Cerebellar nuclear complex (tissue), 1 donor: ENCODE data around the gene CYP4A22.
"Not testable (repeated sequence)": the region's sequence is repeated elsewhere in the genome, so short reads cannot be mapped to it uniquely, and the experiment has no call there.

Experiments used
- DNase-seq, 2 experiments: peaks; one replicate each; lab custom pipeline; 2025; lab: John Stamatoyannopoulos, UW

CYP4A22 gene, protein sequence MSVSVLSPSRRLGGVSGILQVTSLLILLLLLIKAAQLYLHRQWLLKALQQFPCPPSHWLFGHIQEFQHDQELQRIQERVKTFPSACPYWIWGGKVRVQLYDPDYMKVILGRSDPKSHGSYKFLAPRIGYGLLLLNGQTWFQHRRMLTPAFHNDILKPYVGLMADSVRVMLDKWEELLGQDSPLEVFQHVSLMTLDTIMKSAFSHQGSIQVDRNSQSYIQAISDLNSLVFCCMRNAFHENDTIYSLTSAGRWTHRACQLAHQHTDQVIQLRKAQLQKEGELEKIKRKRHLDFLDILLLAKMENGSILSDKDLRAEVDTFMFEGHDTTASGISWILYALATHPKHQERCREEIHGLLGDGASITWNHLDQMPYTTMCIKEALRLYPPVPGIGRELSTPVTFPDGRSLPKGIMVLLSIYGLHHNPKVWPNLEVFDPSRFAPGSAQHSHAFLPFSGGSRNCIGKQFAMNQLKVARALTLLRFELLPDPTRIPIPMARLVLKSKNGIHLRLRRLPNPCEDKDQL

GRCh38 chr1:47137198-47137597, at the start of gene CYP4A22:
Gene CYP4A22, plus strand, starts transcription at chr1:47137441. Its CDS starts 45 bp downstream, at chr1:47137486.
- DNase-seq, result no peak

DNA sequence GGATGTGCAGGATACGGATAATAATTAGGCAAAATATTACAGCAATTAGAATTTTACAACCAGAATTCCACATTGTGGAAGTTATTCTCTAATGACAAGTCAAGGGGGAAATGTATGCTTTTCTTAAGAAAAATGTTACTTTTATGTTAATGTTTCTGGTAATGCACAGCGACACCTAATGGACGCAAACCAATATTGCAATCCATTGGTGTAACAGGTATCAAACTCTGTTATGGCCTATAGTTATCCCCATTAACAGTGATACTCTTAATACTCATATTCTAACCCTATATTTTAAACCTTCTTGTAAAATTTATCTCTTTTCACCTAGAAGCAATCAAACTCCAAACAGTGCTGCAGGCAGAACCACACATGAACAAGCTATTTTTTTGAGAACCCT, 47.9 kb upstream of the CYP4A22 start:
- DNase-seq, result not testable (repeated sequence)

GRCh38 chr1:47091476-47091875, 45.8 kb upstream of the CYP4A22 start:
- DNase-seq, result not testable (repeated sequence)

GRCh38 chr1:47104816-47105215, 32.4 kb upstream of the CYP4A22 start:
- DNase-seq, result no peak

DNA sequence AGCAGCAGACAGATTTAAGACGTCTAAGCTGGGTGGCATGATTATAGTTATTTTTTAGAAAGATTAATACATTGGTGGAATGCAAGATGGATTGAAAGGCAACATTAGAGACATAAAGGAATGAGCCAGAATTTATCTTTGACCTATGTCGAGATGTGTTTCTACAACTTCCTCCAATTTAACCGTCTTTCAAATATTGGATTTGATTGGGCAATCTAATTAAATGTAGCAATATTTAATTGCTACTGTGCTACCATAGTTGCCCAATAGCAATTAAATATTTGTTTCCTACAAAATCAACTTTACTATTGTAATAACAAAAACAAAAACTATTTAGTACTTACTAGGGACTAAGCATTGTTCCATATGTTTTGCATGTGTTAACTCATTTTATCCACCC, 30.4 kb upstream of the CYP4A22 start:
- no peak for DNase-seq

DNA sequence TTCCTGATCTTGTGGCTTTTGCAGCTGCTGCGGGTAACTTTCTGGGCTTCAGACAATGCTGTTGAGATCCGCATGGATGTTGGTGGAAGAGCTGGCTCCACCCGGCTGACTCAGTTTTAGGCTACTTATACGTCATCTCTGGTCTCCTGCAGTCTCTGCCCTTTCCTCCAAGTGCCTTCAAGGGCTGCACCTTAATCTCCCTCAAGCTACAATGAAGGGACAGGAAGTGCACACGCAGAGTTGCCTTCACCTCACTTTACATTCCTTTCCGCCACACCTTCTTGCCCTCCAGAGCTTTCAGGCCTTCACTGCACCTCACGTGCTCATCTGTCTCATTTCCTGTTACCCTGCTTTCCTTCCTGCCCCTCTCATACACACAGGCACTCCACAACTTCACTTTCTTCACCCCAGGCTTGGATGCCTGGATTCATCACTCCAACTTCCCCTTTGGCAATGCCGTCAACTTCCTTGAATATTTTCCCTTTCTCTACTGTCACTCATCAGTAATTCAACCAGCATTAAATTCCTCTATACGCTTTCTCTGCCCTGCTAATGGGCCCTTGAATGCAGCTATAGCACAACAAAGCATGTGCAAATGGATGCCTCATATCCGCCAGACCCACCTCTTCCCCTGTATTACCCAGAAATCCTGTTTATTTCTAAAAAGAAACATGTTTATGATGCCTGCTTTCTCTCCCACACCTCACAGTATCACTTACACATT, 29.2 kb upstream of the CYP4A22 start:
- not testable (repeated sequence) for DNase-seq

DNA sequence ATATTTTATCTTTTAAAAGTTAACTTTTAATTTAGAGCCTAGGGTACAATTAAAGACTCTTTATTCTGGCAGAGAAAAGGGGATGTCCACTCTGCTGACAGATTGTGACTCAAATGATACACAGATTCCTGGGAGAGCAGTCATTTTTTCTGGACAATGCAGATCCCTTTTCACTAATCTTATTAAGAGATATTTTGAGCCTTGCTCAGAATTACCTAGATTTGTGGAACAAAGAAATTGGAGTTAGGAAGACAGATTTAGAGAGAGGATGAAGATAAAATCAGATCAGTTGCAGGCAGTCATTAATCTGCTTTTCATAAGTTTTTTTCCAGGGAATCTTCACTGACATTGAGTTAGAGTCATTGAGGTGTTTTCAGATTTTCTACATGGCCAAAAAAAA, 27.8 kb upstream of the CYP4A22 start:
- DNase-seq, result not testable (repeated sequence)

GRCh38 chr1:47113178-47113577, 24.1 kb upstream of the CYP4A22 start:
- DNase-seq, result no peak

- not testable (repeated sequence) for DNase-seq
These were observed 16.2 kb upstream of the CYP4A22 start for GRCh38 chr1:47121039-47121438.

- DNase-seq, result not testable (repeated sequence)
These were observed 12.4 kb upstream of the CYP4A22 start for GRCh38 chr1:47124834-47125233.

- not testable (repeated sequence) for DNase-seq
These were observed 10.2 kb upstream of the CYP4A22 start for GRCh38 chr1:47126997-47127396.

- DNase-seq, result no peak
These were observed 9.0 kb upstream of the CYP4A22 start for GRCh38 chr1:47128221-47128620.

GRCh38 chr1:47128854-47129253, 8.4 kb upstream of the CYP4A22 start:
- DNase-seq, result not testable (repeated sequence)

DNA sequence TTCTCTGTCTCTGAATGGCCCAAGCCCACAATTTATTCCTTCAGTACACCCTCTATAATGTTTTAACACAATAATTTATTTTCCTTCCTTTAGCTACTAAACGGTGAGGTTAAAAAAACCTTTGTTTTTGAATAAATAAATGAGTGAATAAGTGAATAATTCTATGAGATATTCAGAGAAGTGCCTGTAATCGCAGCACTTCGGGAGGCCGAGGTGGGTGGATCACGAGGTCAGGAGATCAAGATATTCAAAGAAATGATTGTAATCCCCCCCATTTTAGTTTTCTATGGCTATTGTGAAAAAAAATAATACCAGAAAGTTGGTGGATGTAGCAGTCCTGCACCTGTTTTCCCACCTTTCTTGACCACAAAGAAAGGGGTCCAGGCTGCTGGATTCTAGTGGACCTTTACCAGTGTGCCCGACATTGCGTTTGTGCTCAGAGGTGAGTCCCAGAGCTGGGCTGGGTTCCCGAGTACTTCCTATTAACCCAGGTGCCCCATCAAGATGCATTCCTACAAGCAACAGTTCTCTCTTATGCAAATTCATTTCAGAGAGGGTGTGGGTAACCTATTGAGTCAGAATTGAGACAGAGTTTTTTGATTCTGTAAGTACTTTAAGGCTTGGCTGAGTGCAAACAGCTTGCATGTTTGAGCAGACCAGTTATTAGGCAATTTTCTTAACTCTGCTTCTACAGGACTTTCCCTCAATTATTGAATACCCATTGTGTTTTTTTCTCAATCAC, 7.6 kb upstream of the CYP4A22 start:
- DNase-seq, result not testable (repeated sequence)

GRCh38 chr1:47132665-47133064, 4.6 kb upstream of the CYP4A22 start:
- not testable (repeated sequence) for DNase-seq

DNA sequence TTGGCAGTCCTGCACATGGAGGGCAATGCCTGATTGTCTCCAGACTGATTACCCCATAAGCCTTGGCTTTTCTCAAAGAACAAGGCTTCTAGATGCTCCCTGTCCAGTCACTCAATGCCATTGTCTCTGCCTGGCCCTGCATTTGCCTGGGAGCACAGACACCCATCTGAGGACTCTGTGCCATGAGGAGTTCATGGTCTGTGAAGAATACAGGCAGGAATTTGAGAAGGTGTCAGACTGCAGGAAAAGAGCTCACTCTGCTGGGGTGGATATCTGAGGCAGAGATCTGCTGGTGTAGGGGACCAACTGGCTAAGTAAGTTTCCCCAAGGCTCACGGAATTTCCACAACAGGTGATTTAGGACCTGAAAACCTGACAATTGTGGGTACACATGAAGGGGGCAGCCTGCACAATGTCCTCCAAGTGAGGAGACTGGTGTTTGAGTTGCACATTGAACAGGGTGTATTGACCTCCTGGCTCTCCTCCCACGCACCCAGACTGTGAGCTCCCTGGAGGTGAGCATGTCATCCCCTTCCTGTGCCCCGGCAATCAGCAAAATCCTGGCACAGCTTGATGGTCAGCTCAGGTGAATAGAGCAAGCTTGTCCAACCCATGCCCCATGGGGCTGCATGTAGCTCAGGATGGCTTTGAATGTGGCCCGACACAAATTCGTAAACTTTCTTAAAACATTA, 829 bp downstream of the CYP4A22 start:
- no peak for DNase-seq

DNA sequence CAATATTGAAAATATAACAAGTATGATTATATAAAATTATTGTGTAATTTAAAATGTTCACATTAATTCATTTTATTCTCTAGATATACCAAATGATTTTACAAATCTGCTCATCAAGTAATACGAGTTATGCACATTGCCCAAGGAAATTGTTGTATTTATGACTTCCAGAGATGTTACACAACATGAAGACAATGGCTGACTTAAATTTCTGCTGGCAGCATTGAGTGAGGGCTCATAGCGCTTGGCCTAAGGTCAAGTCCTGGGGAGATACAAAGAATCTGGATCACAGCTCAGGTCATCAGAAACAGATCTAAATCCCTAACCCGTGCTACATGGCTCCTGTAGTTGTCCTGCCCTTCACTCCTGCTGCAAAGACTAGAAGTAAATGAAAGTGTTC, 3.1 kb downstream of the CYP4A22 start:
- DNase-seq, result not testable (repeated sequence)

DNA sequence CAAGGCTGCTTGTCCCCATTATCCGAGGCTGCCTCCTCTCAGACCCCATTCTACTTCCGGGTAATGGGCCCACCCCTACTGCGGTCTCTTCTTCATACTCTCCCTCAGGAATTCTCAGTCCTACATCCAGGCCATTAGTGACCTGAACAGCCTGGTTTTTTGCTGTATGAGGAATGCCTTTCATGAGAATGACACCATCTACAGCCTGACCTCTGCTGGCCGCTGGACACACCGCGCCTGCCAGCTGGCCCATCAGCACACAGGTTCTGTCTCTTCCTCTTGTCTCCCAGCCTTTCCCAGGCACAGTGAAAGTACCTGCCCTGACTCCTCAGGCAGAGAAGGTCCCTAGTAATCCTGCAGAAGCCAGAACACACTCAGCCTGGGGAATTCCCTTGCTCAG, 6.4 kb downstream of the CYP4A22 start:
- DNase-seq, result not testable (repeated sequence)

DNA sequence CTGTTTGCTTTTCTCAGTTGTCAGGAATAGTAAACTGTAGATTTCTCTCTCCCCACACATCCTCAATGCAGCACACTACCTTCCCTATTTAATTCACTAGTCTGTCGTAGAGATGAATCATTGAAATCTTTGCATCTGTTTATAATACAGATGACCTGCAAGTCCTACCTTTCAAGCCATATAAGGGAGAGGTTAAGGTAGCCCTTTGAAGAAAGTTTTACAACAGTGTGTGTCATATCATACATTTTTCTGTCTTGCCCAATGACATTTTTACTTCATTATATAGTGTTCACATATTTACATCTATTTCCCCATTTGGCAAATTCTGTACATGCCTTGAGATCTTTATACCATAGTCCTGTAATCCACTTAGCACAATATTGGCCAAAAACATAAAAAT, 9.3 kb downstream of the CYP4A22 start:
- DNase-seq, result not testable (repeated sequence)

DNA sequence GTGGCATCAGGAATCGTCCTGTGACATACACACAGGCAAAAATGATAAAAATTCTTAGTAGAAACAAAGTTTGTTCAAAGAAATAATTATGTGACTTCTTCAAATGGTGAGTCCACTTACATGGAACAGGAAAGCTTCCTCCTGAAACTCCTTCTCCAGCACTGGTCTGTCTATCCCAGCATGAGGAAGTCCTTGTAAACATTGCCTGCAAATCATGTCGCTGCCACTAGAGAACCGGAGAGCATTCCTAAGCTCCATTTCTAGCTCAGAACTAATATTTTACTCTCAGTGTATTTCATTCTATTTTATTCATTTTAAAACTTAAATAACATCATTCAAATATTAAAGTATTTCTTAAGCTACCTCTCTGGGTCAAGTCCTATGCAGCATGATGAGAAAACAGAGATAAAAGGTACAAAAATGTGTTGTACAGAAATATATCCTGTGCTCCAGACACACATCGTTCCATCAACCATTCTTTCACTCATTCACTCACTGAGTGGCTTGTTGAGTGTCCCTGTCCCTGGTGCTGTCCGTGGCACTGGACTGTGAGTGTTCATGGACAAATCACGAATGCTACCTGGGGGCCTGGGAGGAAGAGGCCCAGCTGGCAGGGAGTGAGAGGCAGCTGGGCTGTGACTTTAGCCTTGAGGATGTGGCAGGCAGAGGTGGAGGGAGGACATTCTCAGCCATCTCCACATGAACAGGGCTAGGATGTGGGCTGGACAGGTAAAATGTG, 10.0 kb downstream of the CYP4A22 start:
- no peak for DNase-seq

DNA sequence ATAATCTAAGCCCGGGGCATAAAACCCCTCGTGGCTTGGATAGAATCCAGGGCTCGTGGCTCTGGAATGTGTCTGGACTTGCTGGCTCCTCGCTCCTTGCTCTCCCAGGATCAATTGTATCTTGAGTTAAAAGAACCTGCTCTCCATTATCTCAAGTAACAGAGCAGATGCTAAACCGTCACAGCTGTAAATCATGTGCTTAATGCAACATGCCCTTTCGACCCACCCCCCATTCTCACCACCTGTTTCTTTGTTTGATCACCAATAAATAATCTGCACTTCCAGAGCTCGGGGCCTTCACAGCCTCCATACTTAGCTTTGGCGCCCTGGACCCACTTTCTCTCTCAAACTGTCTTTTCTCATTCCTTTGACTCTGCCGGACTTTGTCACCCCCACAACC, 11.9 kb downstream of the CYP4A22 start:
- DNase-seq, result not testable (repeated sequence)
